Parathyroid adenoma (tissue), 2 donors: ENCODE measurements around the gene ETS1.

ENCODE experiments used
- H2AFZ ChIP-seq: fragments of 300-600 bp; sonication (generic); one replicate; pipeline ENCODE4 v1.7.0; 2017; ENCODE audit warnings: antibody characterized with exemption, mild to moderate bottlenecking
- H3K27ac ChIP-seq: fragments of 300-600 bp; sonication (generic); one replicate; pipeline ENCODE4 v1.7.0; 2017
- H3K27me3 ChIP-seq: fragments of 300-600 bp; sonication (generic); one replicate; pipeline ENCODE4 v1.7.0; 2017; ENCODE audit warnings: low read length; ENCODE audit not compliant: control insufficient read depth, insufficient read depth
- H3K36me3 ChIP-seq: fragments of 300-600 bp; sonication (generic); one replicate; pipeline ENCODE4 v1.7.0; 2017; ENCODE audit warnings: low read length; ENCODE audit not compliant: control insufficient read depth, insufficient read depth
- H3K4me1 ChIP-seq: fragments of 300-600 bp; sonication (generic); one replicate; pipeline ENCODE4 v1.7.0; 2017; ENCODE audit warnings: control low read depth
- H3K4me2 ChIP-seq: fragments of 300-600 bp; sonication (generic); one replicate; pipeline ENCODE4 v1.7.0; 2017; ENCODE audit warnings: low read length
- H3K4me3 ChIP-seq: fragments of 300-600 bp; sonication (generic); one replicate; pipeline ENCODE4 v1.7.0; 2017; ENCODE audit warnings: low read depth, low read length
- H3K79me2 ChIP-seq: fragments of 300-600 bp; sonication (generic); one replicate; pipeline ENCODE4 v1.7.0; 2017; ENCODE audit warnings: control low read depth
- H3K9ac ChIP-seq: fragments of 300-600 bp; sonication (generic); one replicate; pipeline ENCODE4 v1.7.0; 2017; ENCODE audit warnings: mild to moderate bottlenecking
- H3K9me3 ChIP-seq: fragments of 300-600 bp; sonication (generic); one replicate; pipeline ENCODE4 v1.7.0; 2017; ENCODE audit warnings: low read length; ENCODE audit not compliant: control insufficient read depth
- CTCF ChIP-seq: fragments of 300-600 bp; sonication (generic); IDR thresholded peaks from one replicate; pipeline ENCODE4 v1.7.0; 2017; ENCODE audit warnings: antibody characterized with exemption, mild to moderate bottlenecking
- donor health status: primary hyperparathyroidism.

Gene ETS1

GRCh38 chr11:128515826-128516778 lies 71.3 kb downstream of the ETS1 start:
- Histone ChIP-seq H2AFZ (no peak overlapping the region), H3K4me3 (no peak overlapping the region), H3K9me3 (no peaks in the 10 kb centered on the region), H3K36me3 (no peaks in the 10 kb centered on the region), H3K27me3 (no peaks in the 10 kb centered on the region), H3K9ac (no peak overlapping the region), H3K27ac (no peak overlapping the region), H3K4me2 (peak overlapping the region; percentile 11), H3K79me2 (no peaks in the 10 kb centered on the region), H3K4me1 (no peaks in the 10 kb centered on the region)
- TF ChIP-seq CTCF: no peak

- H3K9me3 ChIP-seq: no peaks in the 10 kb centered on the region
- H3K4me3 ChIP-seq: no peak overlapping the region
- no peak overlapping the region for H3K9ac ChIP-seq
- H3K27ac ChIP-seq: no peak overlapping the region
- peak overlapping the region; percentile 44 for H3K4me2 ChIP-seq
- H3K36me3 ChIP-seq: no peaks in the 10 kb centered on the region
- TF ChIP-seq CTCF: no peak
- no peaks in the 10 kb centered on the region for H3K4me1 ChIP-seq
- no peak overlapping the region for H2AFZ ChIP-seq
- H3K79me2 ChIP-seq: no peaks in the 10 kb centered on the region
- H3K27me3 ChIP-seq: no peaks in the 10 kb centered on the region
Observed at GRCh38 chr11:128515086-128515485, 72.3 kb downstream of the ETS1 start.

- H3K9ac ChIP-seq: no peak overlapping the region
- no peak overlapping the region for H3K27ac ChIP-seq
- H3K4me2 ChIP-seq: peak overlapping the region; percentile 22
- H3K4me1 ChIP-seq: no peaks in the 10 kb centered on the region
- H3K36me3 ChIP-seq: no peaks in the 10 kb centered on the region
- TF ChIP-seq CTCF: no peak
- H2AFZ ChIP-seq: no peak overlapping the region
- H3K79me2 ChIP-seq: no peaks in the 10 kb centered on the region
- H3K27me3 ChIP-seq: no peaks in the 10 kb centered on the region
- no peaks in the 10 kb centered on the region for H3K9me3 ChIP-seq
- no peak overlapping the region for H3K4me3 ChIP-seq
Observed at GRCh38 chr11:128513915-128514681, 73.3 kb downstream of the ETS1 start.

- Histone ChIP-seq H3K4me1 (no peaks in the 10 kb centered on the region), H3K4me2 (no peak overlapping the region), H3K9ac (no peak overlapping the region), H2AFZ (no peak overlapping the region), H3K27ac (no peak overlapping the region), H3K79me2 (no peaks in the 10 kb centered on the region), H3K4me3 (no peak overlapping the region), H3K9me3 (no peaks in the 10 kb centered on the region), H3K36me3 (no peaks in the 10 kb centered on the region), H3K27me3 (no peaks in the 10 kb centered on the region)
- no peak for TF ChIP-seq CTCF
Observed at GRCh38 chr11:128512474-128512996, 74.8 kb downstream of the ETS1 start.
